ENCODE results near the gene CACUL1. TPM values are rescaled to one million over a fixed set of nuclear protein-coding genes. Genes with fewer than 3 reads are reported as not detected.
A peak's percentile ranks its signal among the peaks of the same experiment; 100 is the strongest.

The CACUL1 gene
- total and polyA plus RNA-seq, 4 donors = 3.9 to 15.8 (median 13.1) TPM

DNA sequence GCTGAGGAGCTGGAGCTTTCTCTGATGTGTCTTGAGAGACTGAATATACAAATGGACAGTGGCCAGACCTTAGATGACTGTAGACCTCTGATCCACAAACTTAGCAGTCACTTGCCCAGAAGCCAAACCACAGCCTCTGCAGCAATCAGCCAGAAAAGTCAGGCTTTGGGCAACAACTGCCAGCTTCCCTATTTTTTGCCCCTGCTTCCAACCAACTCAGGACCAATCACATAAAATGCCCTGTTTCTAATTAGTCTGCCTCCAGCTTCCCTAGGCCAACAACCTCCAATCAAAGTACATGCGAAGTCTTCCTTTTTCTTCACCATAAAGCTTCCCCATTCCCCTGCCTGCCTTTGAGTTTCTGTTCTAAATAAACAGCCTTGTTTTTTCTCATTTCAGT is 37.8 kb upstream of the CACUL1 start:
- WGBS = 55% methylated on average over 1 of the region's 1 CpG
- TF ChIP-seq HNF4A (conservative IDR thresholded peaks at IDR 0.05) (peak in 1 of 2 donors; percentile 13), ATF3 (IDR thresholded peaks at IDR 0.05) (no peak), FOXA2 (IDR thresholded peaks at IDR 0.05) (no peak), MAX (IDR thresholded peaks at IDR 0.05) (no peak), NR2F2 (IDR thresholded peaks at IDR 0.05) (no peak), HNF4G (IDR thresholded peaks at IDR 0.05) (no peak), YY1 (IDR thresholded peaks at IDR 0.05) (no peak), TAF1 (conservative IDR thresholded peaks at IDR 0.05) (no peak), RAD21 (IDR thresholded peaks at IDR 0.05) (no peak), FOXA1 (IDR thresholded peaks at IDR 0.05) (no peak), SP1 (IDR thresholded peaks at IDR 0.05) (no peak), JUND (IDR thresholded peaks at IDR 0.05) (no peak), EGR1 (IDR thresholded peaks at IDR 0.05; ENCODE audit: low read depth in 2 of 2) (no peak), RXRA (IDR thresholded peaks at IDR 0.05) (peak in 1 of 2 donors; percentile 60), GABPA (IDR thresholded peaks at IDR 0.05 in 1 of 2, conservative IDR thresholded peaks at IDR 0.05 in 1 of 2) (no peak)
- TF ChIP-seq, protein P1, sequence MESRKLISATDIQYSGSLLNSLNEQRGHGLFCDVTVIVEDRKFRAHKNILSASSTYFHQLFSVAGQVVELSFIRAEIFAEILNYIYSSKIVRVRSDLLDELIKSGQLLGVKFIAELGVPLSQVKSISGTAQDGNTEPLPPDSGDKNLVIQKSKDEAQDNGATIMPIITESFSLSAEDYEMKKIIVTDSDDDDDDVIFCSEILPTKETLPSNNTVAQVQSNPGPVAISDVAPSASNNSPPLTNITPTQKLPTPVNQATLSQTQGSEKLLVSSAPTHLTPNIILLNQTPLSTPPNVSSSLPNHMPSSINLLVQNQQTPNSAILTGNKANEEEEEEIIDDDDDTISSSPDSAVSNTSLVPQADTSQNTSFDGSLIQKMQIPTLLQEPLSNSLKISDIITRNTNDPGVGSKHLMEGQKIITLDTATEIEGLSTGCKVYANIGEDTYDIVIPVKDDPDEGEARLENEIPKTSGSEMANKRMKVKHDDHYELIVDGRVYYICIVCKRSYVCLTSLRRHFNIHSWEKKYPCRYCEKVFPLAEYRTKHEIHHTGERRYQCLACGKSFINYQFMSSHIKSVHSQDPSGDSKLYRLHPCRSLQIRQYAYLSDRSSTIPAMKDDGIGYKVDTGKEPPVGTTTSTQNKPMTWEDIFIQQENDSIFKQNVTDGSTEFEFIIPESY (IDR thresholded peaks at IDR 0.05) = no peak
- TF ChIP-seq, protein P2, sequence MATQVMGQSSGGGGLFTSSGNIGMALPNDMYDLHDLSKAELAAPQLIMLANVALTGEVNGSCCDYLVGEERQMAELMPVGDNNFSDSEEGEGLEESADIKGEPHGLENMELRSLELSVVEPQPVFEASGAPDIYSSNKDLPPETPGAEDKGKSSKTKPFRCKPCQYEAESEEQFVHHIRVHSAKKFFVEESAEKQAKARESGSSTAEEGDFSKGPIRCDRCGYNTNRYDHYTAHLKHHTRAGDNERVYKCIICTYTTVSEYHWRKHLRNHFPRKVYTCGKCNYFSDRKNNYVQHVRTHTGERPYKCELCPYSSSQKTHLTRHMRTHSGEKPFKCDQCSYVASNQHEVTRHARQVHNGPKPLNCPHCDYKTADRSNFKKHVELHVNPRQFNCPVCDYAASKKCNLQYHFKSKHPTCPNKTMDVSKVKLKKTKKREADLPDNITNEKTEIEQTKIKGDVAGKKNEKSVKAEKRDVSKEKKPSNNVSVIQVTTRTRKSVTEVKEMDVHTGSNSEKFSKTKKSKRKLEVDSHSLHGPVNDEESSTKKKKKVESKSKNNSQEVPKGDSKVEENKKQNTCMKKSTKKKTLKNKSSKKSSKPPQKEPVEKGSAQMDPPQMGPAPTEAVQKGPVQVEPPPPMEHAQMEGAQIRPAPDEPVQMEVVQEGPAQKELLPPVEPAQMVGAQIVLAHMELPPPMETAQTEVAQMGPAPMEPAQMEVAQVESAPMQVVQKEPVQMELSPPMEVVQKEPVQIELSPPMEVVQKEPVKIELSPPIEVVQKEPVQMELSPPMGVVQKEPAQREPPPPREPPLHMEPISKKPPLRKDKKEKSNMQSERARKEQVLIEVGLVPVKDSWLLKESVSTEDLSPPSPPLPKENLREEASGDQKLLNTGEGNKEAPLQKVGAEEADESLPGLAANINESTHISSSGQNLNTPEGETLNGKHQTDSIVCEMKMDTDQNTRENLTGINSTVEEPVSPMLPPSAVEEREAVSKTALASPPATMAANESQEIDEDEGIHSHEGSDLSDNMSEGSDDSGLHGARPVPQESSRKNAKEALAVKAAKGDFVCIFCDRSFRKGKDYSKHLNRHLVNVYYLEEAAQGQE (IDR thresholded peaks at IDR 0.05) = peak; percentile 36
- TF ChIP-seq, protein P3, sequence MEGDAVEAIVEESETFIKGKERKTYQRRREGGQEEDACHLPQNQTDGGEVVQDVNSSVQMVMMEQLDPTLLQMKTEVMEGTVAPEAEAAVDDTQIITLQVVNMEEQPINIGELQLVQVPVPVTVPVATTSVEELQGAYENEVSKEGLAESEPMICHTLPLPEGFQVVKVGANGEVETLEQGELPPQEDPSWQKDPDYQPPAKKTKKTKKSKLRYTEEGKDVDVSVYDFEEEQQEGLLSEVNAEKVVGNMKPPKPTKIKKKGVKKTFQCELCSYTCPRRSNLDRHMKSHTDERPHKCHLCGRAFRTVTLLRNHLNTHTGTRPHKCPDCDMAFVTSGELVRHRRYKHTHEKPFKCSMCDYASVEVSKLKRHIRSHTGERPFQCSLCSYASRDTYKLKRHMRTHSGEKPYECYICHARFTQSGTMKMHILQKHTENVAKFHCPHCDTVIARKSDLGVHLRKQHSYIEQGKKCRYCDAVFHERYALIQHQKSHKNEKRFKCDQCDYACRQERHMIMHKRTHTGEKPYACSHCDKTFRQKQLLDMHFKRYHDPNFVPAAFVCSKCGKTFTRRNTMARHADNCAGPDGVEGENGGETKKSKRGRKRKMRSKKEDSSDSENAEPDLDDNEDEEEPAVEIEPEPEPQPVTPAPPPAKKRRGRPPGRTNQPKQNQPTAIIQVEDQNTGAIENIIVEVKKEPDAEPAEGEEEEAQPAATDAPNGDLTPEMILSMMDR (IDR thresholded peaks at IDR 0.05; ENCODE audit: low read depth, low read length, missing input control) = no peak
- no peak for DNase-seq (ENCODE audit: low spot score)

More for the DNA sequence above, 37.8 kb upstream of the CACUL1 start:
- Histone ChIP-seq H3K27me3 (ENCODE audit: control insufficient read depth in 4 of 4, insufficient read depth in 4 of 4, low read length in 3 of 4) (no peaks in the 10 kb centered on the region), H3K9me3 (ENCODE audit: control insufficient read depth in 4 of 4, low read length in 3 of 4) (no peaks in the 10 kb centered on the region), H3K36me3 (ENCODE audit: control insufficient read depth in 4 of 4, insufficient read depth in 3 of 4, low read depth in 1 of 4, low read length in 3 of 4) (no peaks in the 10 kb centered on the region), H3K4me3 (ENCODE audit: low read depth in 1 of 3, low read length in 3 of 3) (no peak overlapping the region), H3K9ac (ENCODE audit: low read depth in 1 of 2, low read length in 2 of 2) (no peak overlapping the region), H3K4me1 (ENCODE audit: control insufficient read depth in 4 of 4, insufficient read depth in 4 of 4, low read length in 3 of 4) (no peaks in the 10 kb centered on the region), H3K27ac (ENCODE audit: low read depth in 1 of 2, low read length in 2 of 2) (no peak overlapping the region)

All from liver (tissue), 9 donors.